Upper lobe of right lung (tissue), 1 donor: Measurements from ENCODE around the gene B4GALNT3. TPM values are rescaled to one million over a fixed set of nuclear protein-coding genes. Genes with fewer than 3 reads are reported as not detected.

Source experiments
- ATAC-seq: fragments of 200-7000 bp; cut with Tn5 transposase; one replicate; pipeline ENCODE4 v1.9.1; 2020; ENCODE audit warnings: mild to moderate bottlenecking, moderate library complexity
- DNase-seq: peaks from one replicate; pipeline ENCODE4 v3.0.0-alpha.2; 2020
- H3K27ac ChIP-seq: fragments of 200-600 bp; one replicate; pipeline ENCODE4 v1.8.0; 2022
- H3K27me3 ChIP-seq: fragments of 200-600 bp; one replicate; pipeline ENCODE4 v1.8.0; 2022; ENCODE audit warnings: mild to moderate bottlenecking
- H3K36me3 ChIP-seq: fragments of 200-600 bp; one replicate; pipeline ENCODE4 v1.8.0; 2022
- H3K4me1 ChIP-seq: fragments of 200-600 bp; one replicate; pipeline ENCODE4 v1.8.0; 2022
- H3K4me3 ChIP-seq: fragments of 200-600 bp; one replicate; pipeline ENCODE4 v1.8.0; 2022; ENCODE audit warnings: mild to moderate bottlenecking
- H3K9me3 ChIP-seq: fragments of 200-600 bp; one replicate; pipeline ENCODE4 v1.8.0; 2022
- intact Hi-C: fragments of 100-400 bp; cut with DNase I; formaldehyde crosslinking; loops from one replicate; pipeline ENCODE4 v1.11.0; 2022
- total RNA-seq: library from RNA; stranded (reverse); fragmentation: NEBNext Ultra II Directional; extraction: Animal tissue kit (Norgen Biotek cat#: 25700); gene quantifications from one replicate; pipeline ENCODE4 v1.2.1, GENCODE V29; 2021
- TF ChIP-seq, protein P1 (sequence below): fragments of 200-600 bp; IDR thresholded peaks from one replicate; pipeline ENCODE4 v1.8.0; 2022; ENCODE audit warnings: antibody characterized with exemption
- donor health status: DM: no; HTN: yes; CAD: no; lungs with severe emphysema.

Gene B4GALNT3
- total RNA-seq, 1 donor from 2014 or later, result 14.0 TPM

DNA sequence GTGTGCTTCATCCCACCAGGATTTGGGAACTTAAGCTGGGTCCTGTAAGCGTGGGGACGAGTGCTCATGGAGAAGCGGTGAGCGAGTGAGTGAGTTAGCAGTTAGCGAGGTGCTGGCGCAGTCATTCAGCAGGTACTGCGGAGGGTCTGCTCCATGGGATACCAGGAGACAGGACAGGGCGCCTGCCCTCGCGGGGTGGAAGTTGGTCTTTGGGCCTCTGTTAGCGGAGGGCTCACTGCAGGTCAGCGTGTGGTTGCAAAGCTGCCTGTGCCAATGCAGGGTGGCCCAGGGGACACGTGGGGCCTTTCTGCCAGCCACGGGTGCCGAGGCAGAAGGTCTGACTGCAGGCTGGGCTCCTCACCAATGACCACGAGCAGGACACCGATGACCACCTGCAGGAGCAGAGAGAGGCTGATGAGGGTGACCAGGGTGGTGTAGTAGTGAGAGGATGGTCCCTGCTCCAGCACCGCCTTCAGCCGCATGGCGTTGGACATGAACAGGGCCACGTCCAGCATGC, 105.9 kb downstream of the B4GALNT3 start:
- no peaks in the 10 kb centered on the region for H3K27me3 ChIP-seq
- peaks cover 18% of the 10 kb centered on the region for H3K4me1 ChIP-seq
- no peak for DNase-seq
- intact Hi-C loops, result loop anchor here (5.0 kb wide), 2 partner anchors 247 to 387 kb away; no protein-coding TSS in a partner anchor
- no peaks in the 10 kb centered on the region for H3K9me3 ChIP-seq
- TF ChIP-seq, protein P1, sequence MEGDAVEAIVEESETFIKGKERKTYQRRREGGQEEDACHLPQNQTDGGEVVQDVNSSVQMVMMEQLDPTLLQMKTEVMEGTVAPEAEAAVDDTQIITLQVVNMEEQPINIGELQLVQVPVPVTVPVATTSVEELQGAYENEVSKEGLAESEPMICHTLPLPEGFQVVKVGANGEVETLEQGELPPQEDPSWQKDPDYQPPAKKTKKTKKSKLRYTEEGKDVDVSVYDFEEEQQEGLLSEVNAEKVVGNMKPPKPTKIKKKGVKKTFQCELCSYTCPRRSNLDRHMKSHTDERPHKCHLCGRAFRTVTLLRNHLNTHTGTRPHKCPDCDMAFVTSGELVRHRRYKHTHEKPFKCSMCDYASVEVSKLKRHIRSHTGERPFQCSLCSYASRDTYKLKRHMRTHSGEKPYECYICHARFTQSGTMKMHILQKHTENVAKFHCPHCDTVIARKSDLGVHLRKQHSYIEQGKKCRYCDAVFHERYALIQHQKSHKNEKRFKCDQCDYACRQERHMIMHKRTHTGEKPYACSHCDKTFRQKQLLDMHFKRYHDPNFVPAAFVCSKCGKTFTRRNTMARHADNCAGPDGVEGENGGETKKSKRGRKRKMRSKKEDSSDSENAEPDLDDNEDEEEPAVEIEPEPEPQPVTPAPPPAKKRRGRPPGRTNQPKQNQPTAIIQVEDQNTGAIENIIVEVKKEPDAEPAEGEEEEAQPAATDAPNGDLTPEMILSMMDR, result no peak
- H3K4me3 ChIP-seq, result no peak overlapping the region
- H3K27ac ChIP-seq, result no peak overlapping the region
- ATAC-seq, result no peak
- H3K36me3 ChIP-seq, result no peaks in the 10 kb centered on the region

DNA sequence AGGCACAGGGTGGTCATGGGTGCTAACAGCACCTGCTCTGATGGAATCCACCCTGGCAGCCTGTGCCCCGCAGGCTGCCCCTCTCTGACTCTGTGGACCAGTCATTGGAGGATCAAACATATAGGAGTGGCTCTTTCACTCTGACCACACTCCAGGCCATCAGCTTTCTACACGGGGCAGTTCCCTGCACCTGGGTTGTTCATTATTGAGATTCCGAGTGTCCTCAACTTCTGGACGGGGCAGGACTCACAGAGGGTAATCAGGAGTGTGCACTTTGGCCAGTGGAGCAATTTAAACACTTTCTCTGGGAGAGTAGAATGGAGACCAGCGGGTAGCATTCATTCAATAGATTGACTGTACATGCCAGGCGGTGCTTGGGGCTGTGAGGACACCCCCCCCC, 108.7 kb downstream of the B4GALNT3 start:
- TF ChIP-seq, protein P1, result no peak
- Histone ChIP-seq H3K4me1 (peaks cover 16% of the 10 kb centered on the region), H3K27me3 (no peaks in the 10 kb centered on the region), H3K4me3 (no peak overlapping the region), H3K27ac (no peak overlapping the region), H3K9me3 (no peaks in the 10 kb centered on the region), H3K36me3 (no peaks in the 10 kb centered on the region)
- ATAC-seq (no peak), DNase-seq (no peak)
- intact Hi-C loops, result loop anchor here (5.0 kb wide), 2 partner anchors 244 to 384 kb away; no protein-coding TSS in a partner anchor

DNA sequence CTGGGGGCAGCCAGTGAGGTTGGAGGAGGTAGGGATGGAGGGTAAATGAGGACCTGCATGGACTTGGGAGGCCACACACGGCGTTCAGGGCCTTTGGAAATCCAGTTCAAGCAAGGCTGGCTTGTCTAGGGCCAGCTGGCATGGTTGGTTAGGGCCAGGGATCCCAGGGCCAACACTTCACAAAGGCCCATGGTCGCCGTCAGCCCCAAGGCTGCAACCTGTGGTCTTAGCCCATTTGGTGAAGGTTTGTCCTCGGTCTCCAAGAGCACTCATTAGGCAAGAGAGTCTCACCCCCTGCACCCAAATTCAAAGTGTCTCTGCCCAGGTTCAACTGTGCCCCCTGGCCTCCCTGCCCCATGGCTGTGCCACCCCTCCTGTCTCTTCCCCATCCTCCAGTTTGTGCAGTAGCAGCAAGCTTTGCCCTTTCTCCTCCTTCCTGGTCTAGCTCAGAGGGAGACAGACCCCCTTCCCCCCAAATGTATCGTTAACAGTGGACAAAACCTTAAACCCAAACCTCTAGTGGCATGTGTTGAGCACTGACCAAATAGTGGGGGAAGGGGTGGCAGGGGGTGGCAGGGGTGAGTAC, 109.4 kb downstream of the B4GALNT3 start:
- no peak overlapping the region for H3K27ac ChIP-seq
- H3K4me3 ChIP-seq, result no peak overlapping the region
- H3K4me1 ChIP-seq, result peaks cover 16% of the 10 kb centered on the region
- TF ChIP-seq, protein P1, result no peak
- ATAC-seq (no peak), DNase-seq (no peak)
- no peaks in the 10 kb centered on the region for H3K9me3 ChIP-seq
- H3K36me3 ChIP-seq, result no peaks in the 10 kb centered on the region
- intact Hi-C loops, result loop anchor here (5.0 kb wide), 2 partner anchors 243 to 383 kb away; no protein-coding TSS in a partner anchor
- H3K27me3 ChIP-seq, result no peaks in the 10 kb centered on the region

DNA sequence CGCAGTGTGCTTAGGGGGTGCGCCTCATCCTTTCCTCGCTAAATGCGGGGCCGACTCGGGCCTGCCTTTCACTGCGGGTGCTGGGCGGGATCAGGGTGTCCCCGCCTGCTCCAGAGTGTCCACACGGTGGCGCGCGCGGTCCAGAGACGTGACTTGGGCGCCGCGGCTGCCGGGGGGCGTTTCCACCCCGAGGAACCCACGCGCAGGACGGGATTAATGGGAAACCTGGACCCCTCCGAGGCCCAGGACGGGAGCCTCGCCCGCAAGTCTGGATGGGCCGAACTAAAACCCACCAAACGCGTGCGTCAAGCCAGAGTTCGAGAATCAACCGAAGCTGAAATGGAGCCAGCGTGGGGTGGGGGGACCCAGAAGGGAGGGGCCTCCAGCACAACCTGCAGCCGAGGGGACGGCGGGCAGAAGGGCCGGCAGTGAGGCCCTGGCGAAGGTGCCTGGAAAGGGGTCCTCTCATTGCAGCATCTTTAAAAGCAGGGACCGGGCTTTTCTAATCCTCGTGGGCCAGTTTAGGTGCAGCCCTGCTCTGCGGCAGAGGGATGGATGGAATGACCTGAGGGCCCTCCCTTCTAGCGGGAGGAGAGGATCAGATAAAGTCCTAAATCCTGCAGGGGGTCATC, 110.2 kb downstream of the B4GALNT3 start:
- Histone ChIP-seq H3K9me3 (no peaks in the 10 kb centered on the region), H3K27me3 (no peaks in the 10 kb centered on the region), H3K27ac (peak overlapping the region; percentile 73), H3K4me3 (peak overlapping the region; percentile 64), H3K36me3 (no peaks in the 10 kb centered on the region), H3K4me1 (peaks cover 16% of the 10 kb centered on the region)
- DNase-seq (peak; percentile 93), ATAC-seq (peak; percentile 89)
- intact Hi-C loops, result loop anchor here (5.0 to 10.0 kb wide), 4 partner anchors 75 to 382 kb away; partner anchors contain the start of gene WNK1
- TF ChIP-seq, protein P1, result peak; percentile 93

DNA sequence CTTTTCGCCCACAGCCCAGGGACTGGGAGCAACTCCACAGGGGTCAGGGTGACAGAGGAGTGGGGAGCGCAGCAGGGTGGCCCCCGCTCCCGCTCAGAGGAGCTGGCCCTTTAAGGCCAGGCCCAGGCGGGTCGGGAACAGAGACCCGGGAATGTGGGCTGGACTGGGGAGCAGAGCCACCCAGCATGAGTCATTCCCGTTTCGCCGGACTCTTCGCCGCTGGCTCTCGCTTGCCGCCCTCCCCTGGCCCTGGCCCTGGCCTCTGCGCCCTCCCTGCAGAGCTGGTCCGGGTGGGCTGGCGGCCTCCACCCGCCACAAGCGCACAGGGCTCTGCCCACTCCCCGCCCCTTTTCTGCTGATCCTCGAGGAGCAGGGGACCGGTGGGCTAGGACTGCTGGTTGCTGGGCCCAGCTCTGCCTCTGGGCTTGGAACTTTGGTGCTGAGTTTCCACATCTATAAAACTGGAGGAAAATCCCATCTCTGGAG, 110.7 kb downstream of the B4GALNT3 start:
- H3K27ac ChIP-seq, result peak overlapping the region; percentile 73
- peaks cover 21% of the 10 kb centered on the region for H3K4me1 ChIP-seq
- peak; percentile 83 for ATAC-seq
- intact Hi-C loops, result loop anchor here (10.0 kb wide), 2 partner anchors 74 to 184 kb away; partner anchors contain the start of gene WNK1
- peak; percentile 87 for DNase-seq
- TF ChIP-seq, protein P1, result no peak
- H3K36me3 ChIP-seq, result no peaks in the 10 kb centered on the region
- peak overlapping the region; percentile 64 for H3K4me3 ChIP-seq
- H3K27me3 ChIP-seq, result no peaks in the 10 kb centered on the region
- no peaks in the 10 kb centered on the region for H3K9me3 ChIP-seq
